NCI-H1930 (cell line): ENCODE measurements around the gene BTBD18.

Experiments used
- DNase-seq, 2 experiments: peaks; one replicate each; lab custom pipeline; 2025; lab: John Stamatoyannopoulos, UW

BTBD18 gene

DNA sequence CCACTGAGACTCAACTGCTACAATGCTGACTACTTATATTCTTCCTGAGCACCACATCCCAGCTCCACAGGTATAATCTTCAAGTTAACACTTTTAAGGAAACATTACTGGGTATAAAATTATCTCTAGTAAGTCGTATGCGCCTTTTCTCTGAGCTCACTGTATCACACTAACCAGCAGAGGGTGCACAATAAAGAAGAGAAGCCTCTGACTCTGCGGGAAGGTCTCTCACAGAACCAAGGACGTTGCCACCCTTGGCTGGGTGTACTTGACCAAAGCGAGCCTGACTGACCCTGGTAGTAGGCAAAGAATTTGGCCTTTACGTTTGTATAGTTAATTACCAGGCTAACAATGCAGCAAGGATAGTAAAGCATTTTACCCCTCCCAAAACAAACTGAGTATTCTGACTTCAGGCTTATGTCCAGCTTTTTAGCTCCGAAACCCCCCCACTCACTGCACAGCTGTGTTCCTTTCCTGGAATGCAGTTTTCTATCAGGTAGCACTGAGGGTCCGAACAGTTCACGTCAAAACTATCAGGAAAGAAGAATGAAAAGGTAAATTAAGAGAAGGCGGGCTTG is at the start of gene BTBD18:
Gene BTBD18, minus strand, starts transcription at position 144 of the 578 bp plus-strand sequence. CDS start 631 bp downstream, outside the sequence.
- peak; percentile 6 to 7 for DNase-seq

DNA sequence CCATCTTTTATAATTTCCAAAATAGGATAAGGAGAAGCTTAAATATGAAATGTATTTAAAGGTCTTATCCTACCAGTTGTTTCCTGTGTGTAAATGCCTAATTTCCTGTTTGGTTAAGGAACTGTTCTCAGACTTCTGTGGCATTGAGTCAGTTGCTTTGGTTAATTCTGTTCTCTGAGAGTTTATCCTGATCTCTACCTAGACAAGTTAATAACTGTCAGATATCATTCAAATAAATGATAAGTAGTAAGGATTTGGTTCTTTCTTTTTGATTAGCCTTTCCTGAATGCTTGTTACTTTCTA is 49.5 kb upstream of the BTBD18 start:
- DNase-seq: no peak

- DNase-seq: peak; percentile 81 to 87
These were observed 49.0 kb upstream of the BTBD18 start for GRCh38 chr11:57800444-57801182.

- DNase-seq: no peak
These were observed 47.4 kb upstream of the BTBD18 start for GRCh38 chr11:57798905-57799559.

GRCh38 chr11:57793351-57794115 is 41.9 kb upstream of the BTBD18 start:
- no peak for DNase-seq

DNA sequence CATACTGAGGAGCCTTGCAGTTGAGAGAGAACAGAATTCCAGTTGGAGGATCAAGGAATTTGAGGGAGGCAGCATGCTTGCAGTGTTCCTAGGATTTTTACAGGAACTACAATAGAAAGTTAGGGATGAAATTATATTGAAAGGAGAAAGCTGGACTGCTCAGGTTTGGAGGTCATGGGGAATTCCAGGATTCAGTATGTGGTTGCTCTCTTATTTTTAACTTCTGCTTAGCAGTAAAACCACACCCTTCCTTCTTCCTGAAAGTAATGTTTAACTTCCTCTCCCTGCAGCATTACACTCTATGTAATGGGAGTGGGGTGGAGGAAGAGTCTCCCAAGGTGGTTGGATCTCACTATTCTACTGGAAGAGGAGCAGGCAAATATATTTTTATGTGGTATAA is 41.3 kb upstream of the BTBD18 start:
- DNase-seq: no peak

DNA sequence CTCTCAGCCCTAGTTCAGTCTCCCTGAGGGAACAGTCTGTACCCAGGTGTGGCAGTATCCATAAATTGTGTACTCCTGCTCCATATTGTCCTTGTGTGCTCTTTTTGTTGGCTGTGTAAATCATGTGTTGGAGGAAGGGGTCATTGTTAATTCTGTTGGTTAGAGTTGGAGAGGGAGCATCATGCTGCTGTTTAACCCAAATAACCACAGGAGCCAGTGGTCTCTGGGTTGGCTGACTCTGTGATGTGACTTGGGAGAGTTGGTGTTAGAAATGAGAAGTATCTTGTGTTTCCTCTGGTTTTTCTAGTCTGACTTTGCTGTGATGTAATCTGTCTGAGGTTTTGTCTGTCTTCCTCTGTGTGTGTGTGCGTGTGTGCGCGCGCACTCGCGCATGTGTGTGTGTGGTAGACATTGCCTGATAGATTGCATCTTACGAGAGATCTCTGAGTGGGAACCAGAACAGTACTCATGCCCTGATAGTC is 40.5 kb upstream of the BTBD18 start:
- DNase-seq: no peak

DNA sequence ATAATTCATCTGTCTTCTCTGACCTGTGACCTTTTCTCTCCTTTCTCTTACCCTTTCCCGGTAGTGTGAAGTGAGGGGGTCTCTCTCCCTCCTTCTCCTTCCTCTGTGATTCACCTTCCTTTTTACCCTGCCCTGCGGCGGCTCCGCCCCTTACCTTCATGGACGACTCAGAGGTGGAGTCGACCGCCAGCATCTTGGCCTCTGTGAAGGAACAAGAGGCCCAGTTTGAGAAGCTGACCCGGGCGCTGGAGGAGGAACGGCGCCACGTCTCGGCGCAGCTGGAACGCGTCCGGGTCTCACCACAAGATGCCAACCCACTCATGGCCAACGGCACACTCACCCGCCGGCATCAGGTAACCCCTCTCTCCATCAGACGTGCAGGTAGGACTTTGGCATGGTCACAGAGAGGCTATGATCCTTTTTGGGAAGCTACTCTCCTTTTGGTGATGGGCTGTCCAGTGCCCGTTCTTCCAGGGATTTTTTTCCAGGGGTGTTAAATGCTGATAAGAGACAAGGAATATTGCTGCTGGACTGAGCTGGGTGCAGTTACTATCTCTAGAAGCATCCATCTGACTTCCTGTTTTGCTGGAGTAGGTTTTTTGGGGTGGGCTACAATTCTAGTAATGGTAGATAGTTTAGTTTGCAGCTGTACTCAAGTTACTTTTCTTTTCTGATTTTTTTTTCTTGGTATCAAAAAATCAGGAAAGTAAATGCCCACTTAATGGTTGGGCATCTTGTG is 39.9 kb upstream of the BTBD18 start:
- DNase-seq: no peak

- no peak for DNase-seq
These were observed 37.1 kb upstream of the BTBD18 start for GRCh38 chr11:57788703-57789088.

DNA sequence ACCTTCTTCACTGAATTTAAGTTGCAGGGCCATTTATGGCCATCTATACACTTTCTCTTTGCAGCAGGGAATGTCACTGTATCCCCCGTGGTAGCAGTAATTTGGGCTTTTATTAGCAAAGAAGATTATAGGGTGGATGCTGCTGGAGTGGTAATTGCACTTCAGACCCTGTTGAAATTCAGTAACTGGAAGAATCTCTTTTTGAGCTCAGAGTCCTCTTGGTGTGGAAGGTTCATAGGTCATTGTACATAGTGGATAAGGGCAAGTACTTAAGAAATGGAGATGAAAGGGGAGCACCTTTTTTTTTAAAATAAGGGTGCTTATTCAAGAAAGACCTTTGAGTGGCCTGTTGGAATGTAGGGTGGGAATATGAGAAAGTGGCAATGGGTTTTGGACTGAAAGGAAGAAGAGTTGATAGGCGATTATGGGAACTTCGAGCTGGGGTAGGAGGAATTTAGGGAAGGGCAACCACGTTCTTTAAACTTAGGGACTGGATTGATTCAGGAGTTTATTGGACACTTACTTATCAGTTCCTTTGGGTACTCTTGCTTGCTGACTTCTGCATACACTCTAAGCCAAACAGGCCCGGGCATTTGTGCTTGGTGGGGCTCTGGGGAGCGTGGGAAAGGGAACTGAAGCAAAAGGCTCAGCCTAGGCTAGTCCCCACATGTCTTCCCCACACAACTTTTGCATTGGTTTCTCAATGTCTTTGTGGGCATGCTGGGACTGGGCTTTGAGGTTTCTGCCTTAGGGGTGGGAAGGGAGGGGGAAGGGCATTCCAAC is 36.5 kb upstream of the BTBD18 start:
- no peak for DNase-seq

DNA sequence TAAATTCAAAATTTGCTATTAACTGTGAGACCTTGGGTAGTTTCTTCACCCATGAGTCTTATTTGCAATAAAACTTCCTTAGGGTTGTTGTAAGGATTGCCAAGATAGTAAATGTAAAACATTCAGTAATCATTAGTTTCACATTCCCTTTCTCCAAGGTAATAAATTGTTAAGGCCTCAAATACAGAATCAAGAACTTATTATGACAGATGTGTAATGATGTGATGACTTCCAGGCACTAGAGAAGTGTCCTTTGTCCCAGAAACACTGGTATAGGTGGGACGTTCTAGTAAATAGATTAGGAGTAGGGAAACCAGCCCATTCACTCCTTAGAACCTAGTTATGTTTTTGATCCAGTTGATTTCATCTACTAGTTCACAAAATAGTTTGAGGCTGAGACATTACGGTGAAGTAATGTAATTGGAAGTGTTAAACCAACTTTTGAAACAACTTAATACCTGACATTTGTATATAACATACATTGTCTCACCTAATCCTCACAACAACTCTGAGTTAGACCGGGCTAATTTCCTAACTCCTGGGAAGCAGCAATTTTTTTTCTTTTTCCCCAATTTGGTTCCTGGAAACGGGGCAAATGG is 35.5 kb upstream of the BTBD18 start:
- no peak for DNase-seq

DNA sequence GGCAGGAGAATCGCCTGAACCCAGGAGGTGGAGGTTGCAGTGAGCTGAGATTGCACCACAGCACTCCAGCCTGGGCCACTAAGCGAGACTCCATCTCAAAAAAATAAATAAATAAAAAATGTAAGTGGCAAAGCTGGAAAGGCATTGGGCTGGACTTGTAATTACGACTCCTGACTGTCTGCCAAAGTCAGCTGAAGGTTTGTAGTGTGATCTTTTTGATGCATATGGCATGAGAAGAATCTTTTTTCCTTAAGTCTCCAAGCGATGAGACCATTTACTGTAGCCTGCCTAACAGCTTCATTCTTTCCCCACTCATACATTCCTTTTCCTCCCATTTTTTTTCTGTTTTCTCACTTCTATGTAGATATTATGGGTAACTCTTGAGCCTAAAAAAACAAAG is 34.8 kb upstream of the BTBD18 start:
- DNase-seq: no peak

- no peak for DNase-seq
These were observed 33.5 kb upstream of the BTBD18 start for GRCh38 chr11:57785072-57785471.

DNA sequence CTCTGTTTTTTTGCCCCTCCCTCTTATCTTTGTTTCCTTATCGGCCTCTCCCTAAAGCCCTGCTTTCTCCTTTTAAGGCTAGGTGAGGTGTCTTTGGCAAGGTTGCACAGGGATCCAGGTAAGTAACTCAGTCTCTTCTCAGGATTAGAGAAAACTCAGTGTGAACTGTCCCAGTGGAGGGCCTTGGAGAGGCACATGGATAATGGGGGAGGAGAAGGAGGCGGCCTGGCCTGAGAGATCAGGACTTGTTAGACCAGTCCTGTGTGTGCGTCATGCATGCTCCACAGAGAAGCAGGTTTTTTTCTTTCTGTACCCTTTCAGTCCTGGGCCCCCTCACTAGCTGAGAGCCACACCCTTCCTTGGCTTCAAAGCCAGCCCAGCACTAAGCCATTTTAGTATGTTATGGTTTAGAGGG is 29.9 kb upstream of the BTBD18 start:
- no peak for DNase-seq

DNA sequence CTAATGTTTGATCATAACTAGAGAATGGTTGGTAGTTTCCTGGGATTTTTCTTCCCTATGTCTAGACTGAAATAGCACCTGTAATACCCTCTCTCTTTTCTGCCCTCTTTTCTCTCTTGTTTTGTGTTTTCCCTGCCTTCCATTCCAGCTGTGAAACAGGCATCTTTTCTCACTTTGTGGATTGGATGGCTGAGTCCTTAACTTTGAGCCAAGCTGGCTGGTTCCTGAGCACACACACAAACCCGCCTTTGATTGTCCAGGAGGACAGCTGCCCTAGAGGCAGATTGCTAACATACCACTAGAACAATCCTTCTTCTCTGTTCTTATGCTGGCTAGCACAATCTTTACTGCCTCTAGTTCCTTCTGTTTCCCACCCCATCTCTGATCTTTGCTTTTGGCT is 27.7 kb upstream of the BTBD18 start:
- no peak for DNase-seq

DNA sequence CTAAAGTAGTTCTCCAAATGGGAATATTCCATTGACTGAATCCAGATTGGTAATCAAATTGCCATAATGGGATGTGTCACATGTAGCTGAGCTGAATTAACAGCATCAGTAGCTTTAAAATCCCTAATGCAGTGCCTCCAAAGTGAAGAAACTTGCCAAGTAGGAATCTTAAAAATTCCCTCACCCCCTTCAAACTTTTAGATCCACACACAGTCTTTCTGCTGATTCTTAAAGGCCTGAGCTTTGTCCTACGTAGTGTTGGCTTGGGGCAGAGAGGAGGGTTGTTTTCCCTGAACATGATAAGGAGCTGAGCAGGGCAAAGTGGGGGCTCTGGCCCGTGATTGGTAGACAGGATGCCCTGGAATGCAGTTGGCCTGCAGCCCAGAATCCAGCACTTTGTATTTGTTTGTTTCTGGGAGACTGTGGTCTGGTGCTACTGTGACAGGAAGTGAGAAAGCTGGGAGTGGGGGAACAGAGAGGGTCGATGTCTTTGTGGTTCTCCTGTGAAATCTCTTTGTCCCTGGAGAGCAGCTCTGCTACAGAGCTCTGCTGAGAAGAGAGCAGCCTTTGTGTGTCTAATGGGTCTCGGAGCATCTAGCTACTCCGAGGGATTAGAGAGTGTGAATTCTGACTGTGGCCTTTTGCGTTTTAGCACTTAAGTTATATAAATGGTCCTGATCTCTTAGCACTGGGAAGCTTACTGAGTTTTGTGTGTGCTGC is 26.9 kb upstream of the BTBD18 start:
- no peak for DNase-seq

DNA sequence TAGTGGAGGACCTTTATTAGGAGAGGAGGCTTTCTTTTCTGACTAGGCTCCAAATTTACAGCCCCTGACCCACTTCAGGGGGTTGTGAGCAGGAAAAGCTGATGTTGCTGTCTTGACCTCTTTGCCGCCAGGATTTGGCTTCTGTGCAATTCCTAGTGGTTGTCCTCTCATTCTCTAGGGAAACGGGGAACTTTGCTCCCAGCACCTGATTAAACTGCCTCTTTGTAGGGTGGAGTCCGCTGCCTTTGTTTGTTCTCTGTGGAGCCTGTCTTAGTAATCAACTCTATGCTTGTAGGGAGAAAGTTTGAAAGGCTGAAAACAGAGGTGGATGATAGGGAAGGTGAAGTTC is 26.3 kb upstream of the BTBD18 start:
- no peak for DNase-seq

DNA sequence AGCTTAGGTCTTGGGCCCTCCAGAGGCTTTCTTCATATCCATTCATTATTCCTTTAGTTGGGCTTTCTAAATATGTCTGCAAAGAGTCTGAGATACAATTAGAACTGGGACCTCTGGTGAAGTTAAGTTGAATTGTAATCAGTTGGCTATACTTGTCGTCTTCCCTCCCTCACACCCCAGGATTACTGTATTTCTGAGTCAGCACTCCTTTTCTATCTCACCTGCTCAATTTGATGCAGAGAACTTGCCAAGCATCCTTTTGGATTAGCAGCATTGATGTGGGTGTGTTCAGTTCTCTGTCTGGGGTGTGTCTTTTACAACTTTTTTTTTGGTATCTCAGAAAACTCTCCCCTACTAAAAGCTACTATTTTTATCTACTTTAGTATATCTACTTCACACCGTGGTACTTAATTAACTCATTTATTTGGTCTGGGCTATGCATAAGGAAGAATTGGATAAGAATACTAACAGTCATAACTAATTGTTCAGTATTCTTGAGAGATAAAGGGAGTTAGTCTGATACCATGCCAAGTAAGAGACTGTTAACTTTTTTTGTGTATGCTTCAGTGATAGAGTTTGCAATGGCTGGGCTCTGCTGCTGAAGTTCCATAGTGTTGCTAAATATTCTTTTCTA is 25.1 kb upstream of the BTBD18 start:
- DNase-seq: no peak

GRCh38 chr11:57776031-57776521 is 24.5 kb upstream of the BTBD18 start:
- no peak for DNase-seq

- DNase-seq: no peak
These were observed 23.9 kb upstream of the BTBD18 start for GRCh38 chr11:57775491-57775890.
